Vagina (tissue), 2 donors: ENCODE measurements around the gene ZNF324B.
"Not testable (repeated sequence)": the region's sequence is repeated elsewhere in the genome, so short reads cannot be mapped to it uniquely, and the experiment has no call there.

Experiments
- POLR2A ChIP-seq, 2 donors: fragments of 450-650 bp; IDR thresholded peaks; one replicate each; pipeline ENCODE4 v1.6.1; 2017; ENCODE audit warnings: antibody characterized with exemption in 2 of 2, mild to moderate bottlenecking in 2 of 2, moderate library complexity in 2 of 2
- POLR2AphosphoS5 ChIP-seq, 2 donors: sonication (generic); formaldehyde crosslinking; IDR thresholded peaks; one replicate each; pipeline ENCODE4 v1.9.0; 2017; ENCODE audit warnings: antibody characterized with exemption in 2 of 2, mild to moderate bottlenecking in 2 of 2, low read depth in 1 of 2; ENCODE audit not compliant: insufficient read depth in 1 of 2
- TF ChIP-seq, protein P1 (sequence below), 3 experiments: fragments of 450-650 bp in 2 of 3; fragments of 200-600 bp in 1 of 3; sonication (generic) in 1 of 3; IDR thresholded peaks; one replicate each; pipeline ENCODE4 v1.5.1; 2017 to 2019; ENCODE audit warnings: antibody characterized with exemption in 3 of 3, mild to moderate bottlenecking in 2 of 3, moderate library complexity in 2 of 3

DNA sequence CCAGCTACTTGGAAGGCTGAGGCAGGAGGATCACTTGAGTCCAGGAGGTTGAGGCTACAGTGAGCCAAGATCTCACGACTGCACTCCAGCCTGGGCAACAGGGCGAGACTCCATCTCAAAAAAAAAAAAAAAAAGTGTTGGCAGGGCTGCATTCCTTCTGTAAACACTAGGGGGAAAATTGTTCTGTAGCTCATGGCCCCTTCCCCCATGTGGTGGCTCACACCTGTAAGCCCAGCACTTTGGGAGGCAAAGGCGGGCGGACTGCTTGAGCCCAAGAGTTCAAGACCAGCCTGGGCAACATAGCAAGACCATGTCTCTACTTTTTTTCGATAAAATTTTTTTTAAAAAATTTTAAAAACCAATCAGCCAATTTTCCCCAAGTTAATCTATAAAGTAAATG is 32.9 kb downstream of the ZNF324B start:
- TF ChIP-seq, protein P1, sequence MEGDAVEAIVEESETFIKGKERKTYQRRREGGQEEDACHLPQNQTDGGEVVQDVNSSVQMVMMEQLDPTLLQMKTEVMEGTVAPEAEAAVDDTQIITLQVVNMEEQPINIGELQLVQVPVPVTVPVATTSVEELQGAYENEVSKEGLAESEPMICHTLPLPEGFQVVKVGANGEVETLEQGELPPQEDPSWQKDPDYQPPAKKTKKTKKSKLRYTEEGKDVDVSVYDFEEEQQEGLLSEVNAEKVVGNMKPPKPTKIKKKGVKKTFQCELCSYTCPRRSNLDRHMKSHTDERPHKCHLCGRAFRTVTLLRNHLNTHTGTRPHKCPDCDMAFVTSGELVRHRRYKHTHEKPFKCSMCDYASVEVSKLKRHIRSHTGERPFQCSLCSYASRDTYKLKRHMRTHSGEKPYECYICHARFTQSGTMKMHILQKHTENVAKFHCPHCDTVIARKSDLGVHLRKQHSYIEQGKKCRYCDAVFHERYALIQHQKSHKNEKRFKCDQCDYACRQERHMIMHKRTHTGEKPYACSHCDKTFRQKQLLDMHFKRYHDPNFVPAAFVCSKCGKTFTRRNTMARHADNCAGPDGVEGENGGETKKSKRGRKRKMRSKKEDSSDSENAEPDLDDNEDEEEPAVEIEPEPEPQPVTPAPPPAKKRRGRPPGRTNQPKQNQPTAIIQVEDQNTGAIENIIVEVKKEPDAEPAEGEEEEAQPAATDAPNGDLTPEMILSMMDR (IDR thresholded peaks at IDR 0.05): not testable (repeated sequence)
- not testable (repeated sequence) for TF ChIP-seq POLR2A (IDR thresholded peaks at IDR 0.05); POLR2AphosphoS5 (IDR thresholded peaks at IDR 0.05; ENCODE audit: insufficient read depth in 1 of 2, low read depth in 1 of 2)
